IMR-90 (cell line): ENCODE results near the gene UBASH3A. TPM values are rescaled to one million over a fixed set of nuclear protein-coding genes. Genes with fewer than 3 reads are reported as not detected.

Experiments
- ATAC-seq: fragments of 200-7000 bp; cut with Tn5 transposase; 2 replicates; pipeline ENCODE4 v1.9.1; 2020; ENCODE audit warnings: low read depth, mild to moderate bottlenecking, moderate library complexity
- BruUV-seq: library from RNA; stranded (reverse); fragments of 400-500 nt; replicated peaks from 2 replicates; lab custom pipeline; 2021; lab: Mats Ljungman, UMichigan
- CTCF ChIA-PET: fragments of 300-600 bp; formaldehyde crosslinking; extraction: SDS; loops from one replicate; lab custom pipeline; 2021; ENCODE audit warnings: antibody characterized with exemption; lab: Yijun Ruan, JAX
- POLR2A ChIA-PET: fragments of 300-600 bp; sonication (Branson Sonifier 250); formaldehyde crosslinking; loops from one replicate; lab custom pipeline; 2022; ENCODE audit warnings: antibody characterized with exemption; ENCODE audit not compliant: unreplicated experiment; lab: Charles Lee
- DNase-seq: peaks from one replicate; pipeline ENCODE4 v3.0.0; 2013
- H2AFZ ChIP-seq: replicated peaks from 2 replicates; pipeline ENCODE3; 2013; ENCODE audit warnings: low read length, mild to moderate bottlenecking; ENCODE audit not compliant: poor library complexity
- H2AK5ac ChIP-seq: 2 replicates; pipeline ENCODE4 v1.6.1; 2013; ENCODE audit warnings: low read depth, low read length, inconsistent platforms
- H2AK9ac ChIP-seq: replicated peaks from 2 replicates; pipeline ENCODE3; 2013; ENCODE audit warnings: mild to moderate bottlenecking, low read depth, low read length, moderate library complexity; ENCODE audit not compliant: poor library complexity
- H2BK120ac ChIP-seq: 2 replicates; pipeline ENCODE4 v1.6.1; 2013; ENCODE audit warnings: low read depth, low read length, inconsistent platforms
- H2BK15ac ChIP-seq: 3 replicates; pipeline ENCODE4 v1.6.1; 2013; ENCODE audit warnings: low read depth, low read length, inconsistent platforms
- H2BK20ac ChIP-seq: 2 replicates; pipeline ENCODE4 v1.6.1; 2013; ENCODE audit warnings: low read depth, mild to moderate bottlenecking, inconsistent platforms, low read length, moderate library complexity
- H2BK5ac ChIP-seq: 2 replicates; pipeline ENCODE4 v1.6.1; 2013; ENCODE audit warnings: mild to moderate bottlenecking, low read depth, low read length, inconsistent platforms; ENCODE audit not compliant: poor library complexity, severe bottlenecking
- H3K14ac ChIP-seq: replicated peaks from 2 replicates; pipeline ENCODE4 v1.6.1; 2013; ENCODE audit warnings: low read depth, low read length, inconsistent platforms
- H3K18ac ChIP-seq: 2 replicates; pipeline ENCODE4 v1.6.1; 2013; ENCODE audit warnings: low read depth, low read length, control low read depth
- H3K23ac ChIP-seq: 2 replicates; pipeline ENCODE4 v1.6.1; 2013; ENCODE audit warnings: low read depth, low read length, inconsistent platforms
- H3K27ac ChIP-seq: 2 replicates; pipeline ENCODE4 v1.5.1; 2013; ENCODE audit warnings: mild to moderate bottlenecking, control low read depth, low read length; ENCODE audit not compliant: insufficient read depth
- H3K27me3 ChIP-seq: 2 replicates; pipeline ENCODE4 v1.6.1; 2013; ENCODE audit warnings: low read length; ENCODE audit not compliant: control insufficient read depth, insufficient read depth
- H3K36me3 ChIP-seq: 2 replicates; pipeline ENCODE4 v1.6.1; 2013; ENCODE audit warnings: low read length, mixed read lengths; ENCODE audit not compliant: control insufficient read depth, insufficient read depth
- H3K4ac ChIP-seq: 2 replicates; pipeline ENCODE4 v1.6.1; 2013; ENCODE audit warnings: low read depth, low read length, inconsistent platforms
- H3K4me1 ChIP-seq: 2 replicates; pipeline ENCODE4 v1.6.1; 2013; ENCODE audit warnings: low read length, mixed read lengths; ENCODE audit not compliant: control insufficient read depth, insufficient read depth
- H3K4me2 ChIP-seq: 2 replicates; pipeline ENCODE4 v1.6.1; 2013; ENCODE audit warnings: low read depth, mild to moderate bottlenecking, control low read depth, low read length, moderate library complexity
- H3K4me3 ChIP-seq: 2 replicates; pipeline ENCODE4 v1.5.1; 2013; ENCODE audit warnings: low read depth, mild to moderate bottlenecking, control low read depth, low read length, moderate library complexity; ENCODE audit not compliant: insufficient read depth
- H3K56ac ChIP-seq: 2 replicates; pipeline ENCODE4 v1.6.1; 2013; ENCODE audit warnings: low read length, inconsistent platforms; ENCODE audit not compliant: insufficient read depth; ENCODE audit errors: extremely low read depth
- H3K79me1 ChIP-seq, 2 experiments: 2 replicates each; pipeline ENCODE4 v1.6.1; 2013; ENCODE audit warnings: low read length in 2 of 2, inconsistent platforms in 1 of 2, low read depth in 1 of 2
- H3K9ac ChIP-seq: 2 replicates; pipeline ENCODE4 v1.6.1; 2013; ENCODE audit warnings: low read depth, low read length, control low read depth
- H3K9me1 ChIP-seq: 2 replicates; pipeline ENCODE4 v1.6.1; 2013; ENCODE audit warnings: low read length, inconsistent platforms; ENCODE audit not compliant: insufficient read depth
- H3K9me3 ChIP-seq: 2 replicates; pipeline ENCODE4 v1.6.1; 2013; ENCODE audit warnings: low read length; ENCODE audit not compliant: control insufficient read depth, insufficient read depth
- H4K20me1 ChIP-seq: 2 replicates; pipeline ENCODE4 v1.6.1; 2013; ENCODE audit warnings: low read length, inconsistent platforms; ENCODE audit not compliant: insufficient read depth
- H4K5ac ChIP-seq: 2 replicates; pipeline ENCODE4 v1.6.1; 2013; ENCODE audit warnings: mild to moderate bottlenecking, low read depth, low read length, control low read depth
- H4K8ac ChIP-seq, 2 experiments: 2 replicates each; pipeline ENCODE4 v1.6.1; 2013; ENCODE audit warnings: low read depth in 2 of 2, low read length in 2 of 2, control low read depth in 1 of 2, inconsistent platforms in 1 of 2
- H4K91ac ChIP-seq: 2 replicates; pipeline ENCODE4 v1.6.1; 2013; ENCODE audit warnings: low read depth, low read length, inconsistent platforms; ENCODE audit not compliant: insufficient read depth
- BHLHE40 ChIP-seq: fragments of 150-350 bp; IDR thresholded peaks from 2 replicates; pipeline ENCODE4 v1.6.1; 2016; ENCODE audit warnings: mild to moderate bottlenecking, low read depth, low read length
- CHD1 ChIP-seq: IDR thresholded peaks from 2 replicates; pipeline ENCODE4 v1.6.1; 2012; ENCODE audit warnings: low read depth, low read length, improper control_type of control experiment
- CTCF ChIP-seq: conservative IDR thresholded peaks from 2 replicates; pipeline ENCODE4 v1.5.1; 2012; ENCODE audit warnings: mild to moderate bottlenecking, low read depth, low read length, improper control_type of control experiment
- FOS ChIP-seq: fragments of 150-350 bp; IDR thresholded peaks from 2 replicates; pipeline ENCODE4 v1.6.1; 2016; ENCODE audit warnings: low read depth, low read length
- RCOR1 ChIP-seq: IDR thresholded peaks from 2 replicates; pipeline ENCODE4 v1.6.1; 2012; ENCODE audit warnings: mild to moderate bottlenecking, low read length, improper control_type of control experiment; ENCODE audit not compliant: insufficient replicate concordance
- RFX5 ChIP-seq: IDR thresholded peaks from 2 replicates; pipeline ENCODE4 v1.8.0; 2012; ENCODE audit warnings: low read depth, mild to moderate bottlenecking, low read length, moderate library complexity
- SMC3 ChIP-seq: fragments of 150-350 bp; IDR thresholded peaks from 2 replicates; pipeline ENCODE4 v1.6.1; 2016; ENCODE audit warnings: low read depth, mild to moderate bottlenecking, antibody characterized with exemption, low read length, moderate library complexity
- USF2 ChIP-seq: fragments of 150-350 bp; IDR thresholded peaks from 2 replicates; pipeline ENCODE4 v1.6.1; 2017; ENCODE audit warnings: mild to moderate bottlenecking, antibody characterized with exemption, low read length, low read depth
- WGBS, 2 experiments: methylation state at CpG; one replicate each; pipeline versions ENCODE4 v1.1.5 to v1.1.7; 2013; ENCODE audit warnings: missing lambda C conversion rate in 2 of 2; ENCODE audit not compliant: insufficient read length in 1 of 2; ENCODE audit errors: extremely low coverage in 2 of 2; 5-methylcytosine and 5-hydroxymethylcytosine counted together
- dilution Hi-C: fragments of 300-500 bp; cut with HindIII; formaldehyde crosslinking; loops from one replicate; pipeline ENCODE4 v1.14.3; 2018; ENCODE audit warnings: low sequenced_read_pairs; ENCODE audit not compliant: unreplicated experiment
- in situ Hi-C: fragments of 300-500 bp; cut with MboI; formaldehyde crosslinking; loops from 3 replicates; pipeline ENCODE4 v1.14.3; 2019; ENCODE audit warnings: low sequenced_read_pairs, inconsistent platforms, mixed read lengths
- intact Hi-C: fragments of 100-400 bp; cut with micrococcal nuclease; formaldehyde crosslinking; loops from 2 replicates; pipeline ENCODE4 v1.10.0; 2022
- polyA plus RNA-seq, 3 experiments: library from polyadenylated mRNA; depleted of rRNA; stranded (reverse); fragments of >200 nt; gene quantifications; 2 replicates each; pipeline ENCODE4 v1.2.3, GENCODE V29; 2012; ENCODE audit warnings: low replicate concordance in 1 of 3
- total RNA-seq: library from RNA; depleted of rRNA; stranded (reverse); fragments of >200 nt; gene quantifications from 2 replicates; pipeline ENCODE4 v1.2.3, GENCODE V29; 2012

UBASH3A gene
- total and polyA plus RNA-seq, 2 of the 4 experiments (the other 2 are of a cell fraction), result not detected

DNA sequence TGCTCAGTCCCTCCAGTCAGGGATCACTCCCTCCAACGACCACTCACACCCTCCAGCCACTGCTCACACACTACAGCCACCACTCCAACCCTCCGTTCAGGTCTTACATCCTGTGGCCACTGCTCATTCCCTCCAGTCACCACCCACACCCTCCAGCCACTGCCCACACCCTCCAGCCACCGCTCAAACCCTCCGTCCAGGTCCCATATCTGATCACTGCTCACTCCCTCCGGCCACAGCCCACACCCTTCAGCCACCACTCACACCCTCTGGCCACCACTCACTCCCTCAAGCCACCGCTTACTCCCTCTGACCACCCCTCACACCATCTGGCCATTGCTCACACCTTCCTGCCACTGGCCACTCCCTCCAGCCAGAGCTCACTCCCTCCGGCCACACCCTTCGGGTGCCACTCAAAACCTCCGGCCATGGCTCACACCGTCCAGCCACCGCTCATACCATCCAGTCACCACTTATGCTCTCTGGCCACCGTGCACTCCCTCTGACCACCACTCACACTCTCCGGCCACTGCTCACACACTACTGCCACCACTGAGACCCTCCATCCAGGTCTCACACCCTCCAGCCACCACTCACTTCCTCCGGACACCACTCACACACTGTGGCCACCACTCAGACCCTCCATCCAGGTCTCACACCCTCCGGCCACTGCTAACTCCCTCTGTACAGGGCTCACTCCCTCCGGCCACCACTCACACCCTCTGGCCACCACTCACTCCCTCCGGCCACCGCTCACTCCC is 32.6 kb upstream of the UBASH3A start:
- no peak overlapping the region for H4K91ac ChIP-seq
- no peaks in the 10 kb centered on the region for H3K4me1 ChIP-seq
- no peak overlapping the region for H4K8ac ChIP-seq
- POLR2A ChIA-PET, result no interaction called here
- no peak overlapping the region for H3K9ac ChIP-seq
- CTCF ChIA-PET, result no interaction called here
- intact Hi-C loops (no loop called here), dilution Hi-C loops (no loop called here), in situ Hi-C loops (no loop called here)
- WGBS, 2 experiments, result 53% methylated on average over 14 of the region's 18 CpGs; no CpG with 5 or more reads in 1 of the 2 experiments
- no peak overlapping the region for H3K14ac ChIP-seq
- H2AFZ ChIP-seq, result no peak overlapping the region
- H2BK20ac ChIP-seq, result no peak overlapping the region
- H3K4ac ChIP-seq, result no peak overlapping the region
- no peak overlapping the region for H3K18ac ChIP-seq
- TF ChIP-seq BHLHE40, result no peak
- TF ChIP-seq SMC3, result no peak
- no peak for TF ChIP-seq CHD1
- TF ChIP-seq CTCF, result no peak
- no peak for TF ChIP-seq RFX5
- TF ChIP-seq RCOR1, result no peak
- no peak for TF ChIP-seq USF2
- TF ChIP-seq FOS, result no peak
- H3K9me1 ChIP-seq, result no peaks in the 10 kb centered on the region
- no peak overlapping the region for H3K23ac ChIP-seq
- H2BK120ac ChIP-seq, result no peak overlapping the region
- H3K56ac ChIP-seq, result no peak overlapping the region
- H3K36me3 ChIP-seq, result no peaks in the 10 kb centered on the region
- no peak overlapping the region for H2BK15ac ChIP-seq
- no peak overlapping the region for H3K4me2 ChIP-seq
- H4K20me1 ChIP-seq, result no peaks in the 10 kb centered on the region
- no peak overlapping the region for H3K4me3 ChIP-seq
- no peaks in the 10 kb centered on the region for H3K9me3 ChIP-seq
- H2AK9ac ChIP-seq, result no peak overlapping the region
- H4K5ac ChIP-seq, result no peak overlapping the region
- no peak overlapping the region for H2AK5ac ChIP-seq
- H2BK5ac ChIP-seq, result no peak overlapping the region
- ATAC-seq (no peak), DNase-seq (no peak)
- BruUV-seq, result no TSS peak
- no peak overlapping the region for H3K27ac ChIP-seq
- peaks cover 17% of the 10 kb centered on the region; the same call in 1 of the 2 replicates for H3K27me3 ChIP-seq
- H3K79me1 ChIP-seq, result no peaks in the 10 kb centered on the region
